ENCODE results near the gene VTI1A.

VTI1A gene

DNA sequence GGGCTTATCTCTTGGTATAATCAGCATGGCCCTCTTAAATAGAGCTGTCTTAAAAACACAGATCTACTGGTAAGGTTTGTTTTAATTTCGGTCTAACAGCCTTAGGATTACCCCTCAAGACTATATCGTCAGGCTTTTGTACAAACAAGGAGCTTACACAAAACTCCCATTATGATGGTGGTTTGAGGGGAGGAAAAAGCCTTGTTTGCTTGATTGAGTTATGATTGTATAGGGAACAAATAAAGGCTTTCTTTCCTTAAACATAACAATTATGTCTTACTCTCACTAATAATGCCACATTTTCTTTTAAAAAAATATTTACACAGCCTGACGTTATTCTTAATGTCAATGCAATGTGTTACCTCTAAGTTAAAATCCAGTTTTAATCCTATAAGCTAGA is 314.2 kb downstream of the VTI1A start:
- no peaks in the 10 kb centered on the region for H3K27me3 ChIP-seq (ENCODE audit: insufficient read depth, low read length)
- no peaks in the 10 kb centered on the region for H3K36me3 ChIP-seq (ENCODE audit: insufficient read depth, low read length)
- no peak overlapping the region for H3K27ac ChIP-seq (ENCODE audit: low read depth, low read length)
- no peak overlapping the region for H3K9ac ChIP-seq (ENCODE audit: low read depth, low read length)
- no peaks in the 10 kb centered on the region for H3K9me3 ChIP-seq (ENCODE audit: insufficient read depth, low read depth, low read length)
- H3K4me1 ChIP-seq (ENCODE audit: insufficient read depth, low read length), result no peaks in the 10 kb centered on the region
- 100% methylated on average over 2 of the region's 3 CpGs for WGBS
- no peak overlapping the region for H3K4me3 ChIP-seq (ENCODE audit: low read length)

- H3K27me3 ChIP-seq (ENCODE audit: insufficient read depth, low read length), result no peaks in the 10 kb centered on the region
- 97% methylated on average over 10 of the region's 11 CpGs for WGBS
- H3K9me3 ChIP-seq (ENCODE audit: insufficient read depth, low read depth, low read length), result no peaks in the 10 kb centered on the region
- H3K36me3 ChIP-seq (ENCODE audit: insufficient read depth, low read length), result no peaks in the 10 kb centered on the region
- no peak overlapping the region for H3K27ac ChIP-seq (ENCODE audit: low read depth, low read length)
- H3K4me3 ChIP-seq (ENCODE audit: low read length), result no peak overlapping the region
- no peak overlapping the region for H3K9ac ChIP-seq (ENCODE audit: low read depth, low read length)
- peaks cover 25% of the 10 kb centered on the region for H3K4me1 ChIP-seq (ENCODE audit: insufficient read depth, low read length)
Observed at GRCh38 chr10:112763916-112764520, 317.0 kb downstream of the VTI1A start.

GRCh38 chr10:112765717-112766235 is 318.8 kb downstream of the VTI1A start:
- no peaks in the 10 kb centered on the region for H3K27me3 ChIP-seq (ENCODE audit: insufficient read depth, low read length)
- H3K4me3 ChIP-seq (ENCODE audit: low read length), result no peak overlapping the region
- H3K36me3 ChIP-seq (ENCODE audit: insufficient read depth, low read length), result no peaks in the 10 kb centered on the region
- peaks cover 25% of the 10 kb centered on the region for H3K4me1 ChIP-seq (ENCODE audit: insufficient read depth, low read length)
- H3K9me3 ChIP-seq (ENCODE audit: insufficient read depth, low read depth, low read length), result no peaks in the 10 kb centered on the region
- no peak overlapping the region for H3K27ac ChIP-seq (ENCODE audit: low read depth, low read length)
- H3K9ac ChIP-seq (ENCODE audit: low read depth, low read length), result no peak overlapping the region
- WGBS, result 94% methylated on average over 5 of the region's 5 CpGs

- H3K9me3 ChIP-seq (ENCODE audit: insufficient read depth, low read depth, low read length), result no peaks in the 10 kb centered on the region
- no peak overlapping the region for H3K4me3 ChIP-seq (ENCODE audit: low read length)
- no peaks in the 10 kb centered on the region for H3K36me3 ChIP-seq (ENCODE audit: insufficient read depth, low read length)
- H3K27ac ChIP-seq (ENCODE audit: low read depth, low read length), result no peak overlapping the region
- no peaks in the 10 kb centered on the region for H3K27me3 ChIP-seq (ENCODE audit: insufficient read depth, low read length)
- H3K4me1 ChIP-seq (ENCODE audit: insufficient read depth, low read length), result peaks cover 25% of the 10 kb centered on the region
- WGBS, result 89% methylated on average over 2 of the region's 2 CpGs
- H3K9ac ChIP-seq (ENCODE audit: low read depth, low read length), result no peak overlapping the region
Observed at GRCh38 chr10:112766636-112767035, 319.6 kb downstream of the VTI1A start.

GRCh38 chr10:112767156-112767555 is 320.1 kb downstream of the VTI1A start:
- Histone ChIP-seq H3K9ac (ENCODE audit: low read depth, low read length) (no peak overlapping the region), H3K36me3 (ENCODE audit: insufficient read depth, low read length) (no peaks in the 10 kb centered on the region), H3K27ac (ENCODE audit: low read depth, low read length) (no peak overlapping the region), H3K9me3 (ENCODE audit: insufficient read depth, low read depth, low read length) (no peaks in the 10 kb centered on the region), H3K4me1 (ENCODE audit: insufficient read depth, low read length) (peaks cover 25% of the 10 kb centered on the region), H3K4me3 (ENCODE audit: low read length) (no peak overlapping the region), H3K27me3 (ENCODE audit: insufficient read depth, low read length) (no peaks in the 10 kb centered on the region)
- WGBS, result 98% methylated on average over 2 of the region's 2 CpGs

- no peak overlapping the region for H3K9ac ChIP-seq (ENCODE audit: low read depth, low read length)
- WGBS, result 80% methylated on average over 7 of the region's 7 CpGs
- no peaks in the 10 kb centered on the region for H3K36me3 ChIP-seq (ENCODE audit: insufficient read depth, low read length)
- H3K4me3 ChIP-seq (ENCODE audit: low read length), result no peak overlapping the region
- 0 out of 2 replicates have a peak overlapping the region, but pooled peaks have one; percentile 0 for H3K27ac ChIP-seq (ENCODE audit: low read depth, low read length)
- no peaks in the 10 kb centered on the region for H3K27me3 ChIP-seq (ENCODE audit: insufficient read depth, low read length)
- no peaks in the 10 kb centered on the region for H3K9me3 ChIP-seq (ENCODE audit: insufficient read depth, low read depth, low read length)
- peaks cover 25% of the 10 kb centered on the region for H3K4me1 ChIP-seq (ENCODE audit: insufficient read depth, low read length)
Observed at GRCh38 chr10:112768121-112768520, 321.1 kb downstream of the VTI1A start.

DNA sequence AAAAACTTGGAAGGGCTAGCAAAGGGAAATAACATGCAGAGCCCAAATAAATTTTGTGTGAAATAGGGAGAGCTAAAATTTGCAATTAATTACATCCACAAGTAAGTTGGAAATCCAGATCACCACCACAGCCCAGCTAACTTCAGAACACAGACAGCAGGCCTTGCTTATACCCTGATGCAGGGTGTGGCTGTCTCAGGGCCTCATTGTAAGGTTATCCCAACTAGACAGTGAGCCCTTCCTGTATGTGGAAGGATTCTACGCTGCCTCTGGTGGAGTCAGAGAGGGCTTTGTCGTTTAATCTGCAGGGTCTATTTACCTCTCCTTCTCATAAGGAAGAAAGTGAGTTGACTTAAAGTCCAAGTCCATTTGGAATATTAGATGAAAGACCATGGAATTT is 322.1 kb downstream of the VTI1A start:
- no peak overlapping the region for H3K9ac ChIP-seq (ENCODE audit: low read depth, low read length)
- 92% methylated on average over 2 of the region's 2 CpGs for WGBS
- no peak overlapping the region for H3K27ac ChIP-seq (ENCODE audit: low read depth, low read length)
- H3K4me3 ChIP-seq (ENCODE audit: low read length), result no peak overlapping the region
- H3K27me3 ChIP-seq (ENCODE audit: insufficient read depth, low read length), result no peaks in the 10 kb centered on the region
- no peaks in the 10 kb centered on the region for H3K9me3 ChIP-seq (ENCODE audit: insufficient read depth, low read depth, low read length)
- no peaks in the 10 kb centered on the region for H3K36me3 ChIP-seq (ENCODE audit: insufficient read depth, low read length)
- peaks cover 25% of the 10 kb centered on the region for H3K4me1 ChIP-seq (ENCODE audit: insufficient read depth, low read length)

DNA sequence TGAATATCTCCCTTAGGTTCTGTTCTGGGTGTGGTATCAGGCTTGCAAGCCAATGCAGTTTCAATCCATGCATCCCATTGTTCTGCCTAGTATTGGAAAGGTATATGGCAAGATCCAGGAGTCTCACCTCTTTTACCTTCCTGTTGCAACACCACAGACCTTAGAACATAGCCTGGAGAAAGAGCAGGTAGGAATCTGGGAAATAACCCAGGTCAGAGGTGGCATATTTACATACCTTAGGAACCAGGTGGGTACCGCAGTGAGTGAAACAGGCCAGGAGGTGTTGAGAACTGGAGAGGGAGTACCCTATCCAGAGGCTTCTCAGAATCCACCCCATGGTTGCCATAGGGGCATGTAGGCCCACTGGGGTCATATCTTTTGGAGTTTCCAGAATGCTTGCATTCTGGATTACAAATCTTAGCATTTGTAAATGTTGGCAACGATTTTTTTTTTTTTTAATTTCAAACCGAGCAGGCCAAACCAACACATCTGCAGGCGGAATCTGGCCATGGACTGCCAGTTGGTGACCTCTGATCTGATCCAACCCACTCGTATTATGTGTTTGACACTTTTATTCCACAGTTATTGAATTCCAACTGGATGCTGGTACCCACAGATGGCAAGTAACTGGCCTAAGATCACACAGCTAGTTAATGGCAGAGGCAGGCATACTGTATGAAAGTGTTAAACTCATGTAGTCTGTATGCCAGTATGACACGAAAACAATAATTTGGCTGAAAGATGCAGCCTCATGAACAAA is 322.8 kb downstream of the VTI1A start:
- H3K36me3 ChIP-seq (ENCODE audit: insufficient read depth, low read length), result no peaks in the 10 kb centered on the region
- H3K9ac ChIP-seq (ENCODE audit: low read depth, low read length), result no peak overlapping the region
- H3K27me3 ChIP-seq (ENCODE audit: insufficient read depth, low read length), result no peaks in the 10 kb centered on the region
- H3K4me3 ChIP-seq (ENCODE audit: low read length), result no peak overlapping the region
- no peaks in the 10 kb centered on the region for H3K9me3 ChIP-seq (ENCODE audit: insufficient read depth, low read depth, low read length)
- H3K4me1 ChIP-seq (ENCODE audit: insufficient read depth, low read length), result peaks cover 25% of the 10 kb centered on the region
- 95% methylated on average over 6 of the region's 6 CpGs for WGBS
- H3K27ac ChIP-seq (ENCODE audit: low read depth, low read length), result no peak overlapping the region

DNA sequence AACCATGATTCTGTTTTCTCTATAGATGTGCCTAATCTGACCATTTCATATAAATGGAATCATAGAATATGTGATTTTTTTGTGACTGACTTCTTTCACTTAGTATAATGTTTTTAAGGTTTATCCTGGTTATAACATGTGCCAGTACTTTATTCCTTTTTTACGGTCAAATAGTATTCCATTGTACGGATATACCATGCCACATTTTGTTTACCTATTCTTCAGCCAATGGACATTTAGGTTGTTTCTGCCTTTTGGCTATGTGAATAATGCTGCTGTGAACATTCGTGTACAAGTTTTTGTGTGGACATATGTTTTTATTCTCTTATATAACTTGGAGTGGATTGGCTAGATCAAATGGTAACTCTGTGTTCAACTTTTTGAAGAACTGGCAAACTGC is 324.7 kb downstream of the VTI1A start:
- WGBS, result 93% methylated on average over 3 of the region's 3 CpGs
- Histone ChIP-seq H3K27me3 (ENCODE audit: insufficient read depth, low read length) (no peaks in the 10 kb centered on the region), H3K4me1 (ENCODE audit: insufficient read depth, low read length) (peaks cover 23% of the 10 kb centered on the region), H3K36me3 (ENCODE audit: insufficient read depth, low read length) (no peaks in the 10 kb centered on the region), H3K4me3 (ENCODE audit: low read length) (no peak overlapping the region), H3K27ac (ENCODE audit: low read depth, low read length) (no peak overlapping the region), H3K9ac (ENCODE audit: low read depth, low read length) (no peak overlapping the region), H3K9me3 (ENCODE audit: insufficient read depth, low read depth, low read length) (no peaks in the 10 kb centered on the region)

- H3K4me1 ChIP-seq (ENCODE audit: insufficient read depth, low read length), result 0 out of 2 replicates have a peak, but pooled peaks cover 6% of the 10 kb centered on the region
- no peak overlapping the region for H3K9ac ChIP-seq (ENCODE audit: low read depth, low read length)
- no peaks in the 10 kb centered on the region for H3K36me3 ChIP-seq (ENCODE audit: insufficient read depth, low read length)
- WGBS, result 92% methylated on average over 3 of the region's 3 CpGs
- H3K27ac ChIP-seq (ENCODE audit: low read depth, low read length), result no peak overlapping the region
- no peak overlapping the region for H3K4me3 ChIP-seq (ENCODE audit: low read length)
- no peaks in the 10 kb centered on the region for H3K27me3 ChIP-seq (ENCODE audit: insufficient read depth, low read length)
- no peaks in the 10 kb centered on the region for H3K9me3 ChIP-seq (ENCODE audit: insufficient read depth, low read depth, low read length)
Observed at GRCh38 chr10:112773783-112774182, 326.8 kb downstream of the VTI1A start.

GRCh38 chr10:112774210-112774609 is 327.2 kb downstream of the VTI1A start:
- no peaks in the 10 kb centered on the region for H3K36me3 ChIP-seq (ENCODE audit: insufficient read depth, low read length)
- 100% methylated on average over 1 of the region's 1 CpG for WGBS
- 0 out of 2 replicates have a peak, but pooled peaks cover 6% of the 10 kb centered on the region for H3K4me1 ChIP-seq (ENCODE audit: insufficient read depth, low read length)
- H3K27me3 ChIP-seq (ENCODE audit: insufficient read depth, low read length), result no peaks in the 10 kb centered on the region
- H3K9me3 ChIP-seq (ENCODE audit: insufficient read depth, low read depth, low read length), result no peaks in the 10 kb centered on the region
- H3K4me3 ChIP-seq (ENCODE audit: low read length), result no peak overlapping the region
- no peak overlapping the region for H3K9ac ChIP-seq (ENCODE audit: low read depth, low read length)
- no peak overlapping the region for H3K27ac ChIP-seq (ENCODE audit: low read depth, low read length)
